ENCODE data around the gene PABPN1.
A peak's percentile ranks its signal among the peaks of the same experiment; 100 is the strongest.
"Not testable (repeated sequence)": the region's sequence is repeated elsewhere in the genome, so short reads cannot be mapped to it uniquely, and the experiment has no call there.

PABPN1 gene

GRCh38 chr14:23301288-23301968 is 19.8 kb upstream of the PABPN1 start:
- DNase-seq (ENCODE audit: low read depth in 3 of 3), result peak; percentile 92 to 96 (median 95)

GRCh38 chr14:23301969-23302289 is 19.3 kb upstream of the PABPN1 start:
- DNase-seq (ENCODE audit: low read depth in 3 of 3), result no peak

GRCh38 chr14:23302290-23303225 is 18.7 kb upstream of the PABPN1 start, which contains the start of gene PPP1R3E:
Gene PPP1R3E (minus strand): TSS chr14:23302859. CDS start chr14:23302576, 283 bp downstream.
- peak; percentile 77 to 84 (median 83) for DNase-seq (ENCODE audit: low read depth in 3 of 3)

GRCh38 chr14:23306412-23307145 is 14.7 kb upstream of the PABPN1 start, which contains the start of gene BCL2L2:
Gene BCL2L2 (plus strand): TSS chr14:23306833. CDS start chr14:23307768, 935 bp downstream.
- no peak for DNase-seq (ENCODE audit: low read depth in 3 of 3)

GRCh38 chr14:23307146-23307530 is 14.1 kb upstream of the PABPN1 start:
- no peak for DNase-seq (ENCODE audit: low read depth in 3 of 3)

GRCh38 chr14:23307687-23308644 is 13.3 kb upstream of the PABPN1 start:
- DNase-seq (ENCODE audit: low read depth in 3 of 3), result no peak

GRCh38 chr14:23308721-23309445 is 12.4 kb upstream of the PABPN1 start:
- DNase-seq (ENCODE audit: low read depth in 3 of 3), result no peak

GRCh38 chr14:23310546-23310945 is 10.7 kb upstream of the PABPN1 start:
- DNase-seq (ENCODE audit: low read depth in 3 of 3), result no peak

GRCh38 chr14:23316300-23316699 is 5.0 kb upstream of the PABPN1 start:
- DNase-seq (ENCODE audit: low read depth in 3 of 3), result no peak

GRCh38 chr14:23319746-23320583 is 1.3 kb upstream of the PABPN1 start:
- DNase-seq (ENCODE audit: low read depth in 3 of 3), result no peak

GRCh38 chr14:23321572-23322547 is 603 bp downstream of the PABPN1 start:
- DNase-seq (ENCODE audit: low read depth in 3 of 3), result peak in 1 of 3 experiments; percentile 25

GRCh38 chr14:23322568-23323517 is 1.6 kb downstream of the PABPN1 start:
- DNase-seq (ENCODE audit: low read depth in 3 of 3), result no peak

GRCh38 chr14:23323838-23324454 is 2.7 kb downstream of the PABPN1 start:
- DNase-seq (ENCODE audit: low read depth in 3 of 3), result no peak

- DNase-seq (ENCODE audit: low read depth in 3 of 3), result no peak
Measured at GRCh38 chr14:23324455-23324846, 3.2 kb downstream of the PABPN1 start.

GRCh38 chr14:23324993-23325392 is 3.7 kb downstream of the PABPN1 start:
- DNase-seq (ENCODE audit: low read depth in 3 of 3), result no peak

- DNase-seq (ENCODE audit: low read depth in 3 of 3), result not testable (repeated sequence)
Measured at GRCh38 chr14:23325746-23326145, 4.5 kb downstream of the PABPN1 start.

Data from stimulated activated CD4-positive, alpha-beta T cell treated with anti-CD3 and anti-CD28 coated beads, TNF-alpha, amount 100 ng/mL, for 4 hours (primary cell).